MM.1S (cell line): ENCODE results near the gene EVI5L.

Experiments used
- DNase-seq: peaks from one replicate; pipeline ENCODE4 v3.0.0-alpha.2; 2015
- H2AFZ ChIP-seq: fragments of 300-600 bp; sonication (generic); 2 replicates; pipeline ENCODE4 v1.6.0; 2016; ENCODE audit warnings: antibody characterized with exemption, low read length
- H3F3A ChIP-seq: fragments of 300-600 bp; sonication (generic); 2 replicates; pipeline ENCODE4 v1.6.1; 2016; ENCODE audit warnings: mild to moderate bottlenecking, antibody characterized with exemption, low read length, moderate library complexity, mixed read lengths; ENCODE audit not compliant: insufficient read depth
- H3K27ac ChIP-seq: fragments of 300-600 bp; sonication (generic); 2 replicates; pipeline ENCODE4 v1.5.1; 2016; ENCODE audit warnings: mild to moderate bottlenecking, low read length
- H3K27me3 ChIP-seq: fragments of 300-600 bp; sonication (generic); replicated peaks from 2 replicates; pipeline ENCODE4 v1.6.0; 2016; ENCODE audit warnings: low read length; ENCODE audit not compliant: insufficient read depth
- H3K36me3 ChIP-seq: fragments of 300-600 bp; sonication (generic); replicated peaks from 2 replicates; pipeline ENCODE4 v1.6.1; 2016; ENCODE audit warnings: mild to moderate bottlenecking, low read length, mixed read lengths; ENCODE audit not compliant: insufficient read depth
- H3K4me1 ChIP-seq: fragments of 300-600 bp; sonication (generic); 2 replicates; pipeline ENCODE4 v1.6.1; 2016; ENCODE audit warnings: low read length, mixed read lengths
- H3K4me2 ChIP-seq: fragments of 300-600 bp; sonication (generic); 2 replicates; pipeline ENCODE4 v1.6.0; 2016; ENCODE audit warnings: low read depth, low read length
- H3K4me3 ChIP-seq: fragments of 300-600 bp; sonication (generic); 2 replicates; pipeline ENCODE4 v1.5.1; 2016; ENCODE audit warnings: low read length, mixed read lengths
- H3K79me2 ChIP-seq: fragments of 300-600 bp; sonication (generic); 2 replicates; pipeline ENCODE4 v1.6.1; 2016; ENCODE audit warnings: mixed run types, low read length, mixed read lengths
- H3K9ac ChIP-seq: fragments of 300-600 bp; sonication (generic); 2 replicates; pipeline ENCODE4 v1.6.1; 2016; ENCODE audit warnings: low read length, mixed read lengths
- H3K9me2 ChIP-seq: fragments of 300-600 bp; sonication (generic); replicated peaks from 2 replicates; pipeline ENCODE4 v1.6.1; 2016; ENCODE audit warnings: mild to moderate bottlenecking, low read length, mixed read lengths; ENCODE audit not compliant: insufficient read depth
- H3K9me3 ChIP-seq: fragments of 300-600 bp; sonication (generic); replicated peaks from 2 replicates; pipeline ENCODE4 v1.6.1; 2016; ENCODE audit warnings: mild to moderate bottlenecking, low read length, mixed read lengths; ENCODE audit not compliant: insufficient read depth
- H4K20me1 ChIP-seq: fragments of 300-600 bp; sonication (generic); 2 replicates; pipeline ENCODE4 v1.6.1; 2016; ENCODE audit warnings: mild to moderate bottlenecking, low read length, moderate library complexity, mixed read lengths; ENCODE audit not compliant: insufficient read depth
- CTCF ChIP-seq: fragments of 300-600 bp; sonication (generic); IDR thresholded peaks from 2 replicates; pipeline ENCODE4 v1.5.1; 2016; ENCODE audit warnings: antibody characterized with exemption, low read length, mixed read lengths
- EZH2 ChIP-seq: fragments of 300-600 bp; sonication (generic); optimal IDR thresholded peaks from 2 replicates; pipeline ENCODE3; 2017; ENCODE audit warnings: low read depth, mild to moderate bottlenecking, antibody characterized with exemption, low read length, mixed read lengths
- EZH2phosphoT487 ChIP-seq: fragments of 300-600 bp; sonication (generic); IDR thresholded peaks from 2 replicates; pipeline ENCODE4 v1.6.1; 2018; ENCODE audit warnings: antibody characterized with exemption, low read length

The EVI5L gene

GRCh38 chr19:7885818-7886217, 55.8 kb downstream of the EVI5L start:
- no peak overlapping the region for H3K27ac ChIP-seq
- no peaks in the 10 kb centered on the region for H3K4me1 ChIP-seq
- H3K9me2 ChIP-seq = no peaks in the 10 kb centered on the region
- no peaks in the 10 kb centered on the region for H4K20me1 ChIP-seq
- H3K9ac ChIP-seq = no peak overlapping the region
- H3K27me3 ChIP-seq = peaks cover 53% of the 10 kb centered on the region
- H3K4me3 ChIP-seq = no peak overlapping the region
- H3K79me2 ChIP-seq = no peaks in the 10 kb centered on the region
- H3F3A ChIP-seq = no peaks in the 10 kb centered on the region
- no peak for DNase-seq
- no peak overlapping the region for H2AFZ ChIP-seq
- H3K36me3 ChIP-seq = no peaks in the 10 kb centered on the region
- H3K9me3 ChIP-seq = no peaks in the 10 kb centered on the region
- H3K4me2 ChIP-seq = no peak overlapping the region
- TF ChIP-seq EZH2 (no peak), CTCF (no peak), EZH2phosphoT487 (no peak)

GRCh38 chr19:7887408-7888144, 57.6 kb downstream of the EVI5L start:
- Histone ChIP-seq H3F3A (no peaks in the 10 kb centered on the region), H3K4me1 (no peaks in the 10 kb centered on the region), H3K27me3 (peaks cover 69% of the 10 kb centered on the region), H3K9me2 (no peaks in the 10 kb centered on the region), H3K27ac (no peak overlapping the region), H3K4me3 (no peak overlapping the region), H3K79me2 (no peaks in the 10 kb centered on the region), H3K36me3 (no peaks in the 10 kb centered on the region), H3K9ac (no peak overlapping the region), H3K9me3 (no peaks in the 10 kb centered on the region), H2AFZ (no peak overlapping the region), H3K4me2 (no peak overlapping the region), H4K20me1 (no peaks in the 10 kb centered on the region)
- no peak for DNase-seq
- TF ChIP-seq EZH2 (no peak), CTCF (no peak), EZH2phosphoT487 (no peak)

GRCh38 chr19:7888145-7888825, 58.3 kb downstream of the EVI5L start, which contains the start of gene LRRC8E:
LRRC8E (plus strand) TSS chr19:7888510; CDS start chr19:7895604, 7,094 bp downstream.
- Histone ChIP-seq H3K4me2 (no peak within 1 kb of the TSS), H3K27me3 (peaks cover 75% of the 10 kb centered on the region), H3K79me2 (no peaks in the 10 kb centered on the region), H3K9me3 (no peaks in the 10 kb centered on the region), H3K4me3 (no peak within 1 kb of the TSS), H3K27ac (no peak within 1 kb of the TSS), H3K4me1 (no peaks in the 10 kb centered on the region), H3F3A (no peaks in the 10 kb centered on the region), H4K20me1 (no peaks in the 10 kb centered on the region), H3K9ac (no peak within 1 kb of the TSS), H2AFZ (no peak within 1 kb of the TSS), H3K36me3 (no peaks in the 10 kb centered on the region), H3K9me2 (no peaks in the 10 kb centered on the region)
- no peak for TF ChIP-seq CTCF
- no peak for TF ChIP-seq EZH2phosphoT487
- no peak for DNase-seq
